Measurements from ENCODE around the gene KLHL6.
"Not testable (repeated sequence)": the region's sequence is repeated elsewhere in the genome, so short reads cannot be mapped to it uniquely, and the experiment has no call there.

The KLHL6 gene

GRCh38 chr3:183487016-183487415 is 68.5 kb downstream of the KLHL6 start:
- DNase-seq: no peak

DNA sequence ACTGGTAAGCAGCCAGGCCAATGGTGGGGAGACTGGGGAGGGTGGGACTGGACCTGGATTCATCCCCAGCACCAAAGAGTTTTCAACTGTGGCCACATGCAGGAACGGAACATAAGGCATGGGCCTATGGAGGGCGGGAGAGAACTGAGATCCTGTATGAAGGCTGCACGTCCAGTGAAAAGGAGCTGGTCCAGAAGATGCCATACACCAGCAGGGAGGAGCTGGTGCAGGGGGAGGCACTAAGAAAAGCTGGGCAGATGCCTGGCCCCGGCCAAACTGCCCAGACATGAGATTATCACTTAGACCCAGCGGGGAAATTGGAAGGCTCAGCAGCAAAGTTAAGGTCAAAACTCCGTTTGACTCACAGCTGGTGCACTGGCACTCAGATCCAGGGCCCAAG is 69.0 kb downstream of the KLHL6 start:
- DNase-seq: no peak

DNA sequence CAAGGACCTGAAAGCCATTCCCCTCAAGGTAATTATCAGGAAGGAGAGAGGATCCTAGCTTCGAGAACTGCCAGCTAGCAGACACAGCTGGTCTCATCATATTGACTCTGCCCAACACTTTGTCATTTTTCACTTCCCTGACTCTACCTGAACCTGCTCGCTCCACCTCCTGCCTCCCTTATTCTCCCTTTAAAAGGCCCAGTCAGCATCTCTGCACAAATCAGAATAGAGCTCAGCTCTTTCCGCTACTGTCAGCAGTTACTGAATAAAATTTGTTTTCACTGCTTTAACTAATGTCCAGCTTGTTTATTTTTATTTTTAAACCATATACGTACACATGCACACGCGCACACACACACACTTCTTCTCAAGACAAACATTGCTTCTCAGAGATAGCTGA is 69.9 kb downstream of the KLHL6 start:
- DNase-seq: no peak

GRCh38 chr3:183485093-183485492 is 70.4 kb downstream of the KLHL6 start:
- DNase-seq: no peak

- DNase-seq: no peak
These were observed 71.0 kb downstream of the KLHL6 start for GRCh38 chr3:183484431-183485075.

DNA sequence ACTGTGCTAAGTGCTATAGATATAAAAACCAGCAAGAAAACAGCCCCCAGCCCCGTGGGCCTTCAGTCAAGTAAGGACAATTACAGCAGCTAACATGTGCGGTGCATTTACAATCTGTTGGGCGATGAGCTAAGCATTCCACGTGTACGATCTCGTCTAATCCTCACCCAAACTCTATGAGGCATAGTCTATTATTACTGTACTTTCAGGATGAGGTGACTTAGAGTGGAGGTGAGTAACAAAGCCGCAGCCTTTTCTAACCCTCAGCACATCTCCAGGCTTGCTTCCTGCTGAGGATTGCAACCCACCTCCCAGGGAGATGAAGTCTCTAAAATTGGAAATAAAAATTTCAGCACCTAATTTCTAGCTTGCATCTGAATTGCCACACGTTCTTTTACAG is 73.9 kb downstream of the KLHL6 start:
- no peak for DNase-seq

- no peak for DNase-seq
These were observed 77.0 kb downstream of the KLHL6 start for GRCh38 chr3:183478501-183478900.

GRCh38 chr3:183477801-183478456 is 77.6 kb downstream of the KLHL6 start:
- no peak for DNase-seq

GRCh38 chr3:183475764-183476162 is 79.7 kb downstream of the KLHL6 start:
- not testable (repeated sequence) for DNase-seq

DNA sequence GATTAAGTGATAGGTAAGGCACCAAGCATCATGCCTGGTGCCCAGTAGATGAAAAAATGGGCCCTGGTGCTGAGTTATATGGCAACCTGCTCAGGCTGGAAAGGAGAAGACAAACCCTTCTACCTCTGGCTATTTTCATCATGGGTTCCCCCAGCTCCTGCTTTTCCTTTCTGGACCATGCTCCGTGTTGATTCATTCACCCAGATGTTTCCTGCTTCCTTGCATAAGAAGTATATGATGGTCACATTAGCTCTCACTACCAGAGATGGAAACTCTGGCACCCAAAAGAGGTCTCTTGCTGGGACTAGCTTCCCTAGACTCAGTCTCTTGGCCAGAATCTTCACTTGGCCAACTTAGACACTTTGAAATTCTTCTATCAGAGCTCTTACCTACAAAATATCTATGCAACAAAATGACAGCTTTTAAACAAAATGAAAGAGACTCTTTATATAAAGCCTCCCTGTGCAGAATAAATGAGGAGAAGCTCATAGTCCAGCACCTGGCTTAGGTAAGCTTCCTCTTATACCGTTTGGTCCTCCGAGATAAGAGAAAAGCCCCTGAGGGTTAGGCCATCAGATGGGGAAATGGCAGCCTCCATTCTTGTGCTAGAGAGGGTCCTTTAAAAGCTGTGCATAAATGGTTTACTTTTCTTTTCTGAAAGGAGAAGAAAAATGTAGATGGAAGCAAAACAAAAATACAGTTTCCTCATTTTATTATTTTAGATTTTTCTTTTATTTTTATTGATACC is 80.3 kb downstream of the KLHL6 start:
- DNase-seq: no peak

- no peak for DNase-seq
These were observed 81.5 kb downstream of the KLHL6 start for GRCh38 chr3:183473969-183474368.

GRCh38 chr3:183472155-183472554 is 83.4 kb downstream of the KLHL6 start:
- DNase-seq: no peak

- no peak for DNase-seq
These were observed 87.1 kb downstream of the KLHL6 start for GRCh38 chr3:183468424-183468823.

- no peak for DNase-seq
These were observed 88.9 kb downstream of the KLHL6 start for GRCh38 chr3:183466575-183466974.

GRCh38 chr3:183465710-183466109 is 89.8 kb downstream of the KLHL6 start:
- not testable (repeated sequence) for DNase-seq

DNA sequence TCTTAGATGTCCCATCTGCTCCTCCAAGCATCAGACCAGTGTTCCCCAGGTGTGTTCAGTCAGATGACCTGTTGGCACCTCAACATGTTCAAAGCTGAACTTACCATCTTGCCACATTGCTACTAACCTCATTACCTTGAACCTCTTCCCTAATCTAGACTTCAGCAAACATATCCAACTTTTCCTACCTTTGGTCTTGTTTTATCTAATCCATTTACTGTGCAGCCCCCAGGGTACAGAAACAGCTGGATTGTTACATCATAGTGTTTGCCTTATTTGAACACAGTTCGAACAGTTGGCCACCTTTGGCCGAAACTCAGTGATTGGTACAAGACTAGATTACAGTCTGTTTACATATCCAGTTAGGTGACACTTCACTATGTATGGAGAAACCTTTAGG is 91.0 kb downstream of the KLHL6 start:
- no peak for DNase-seq

- no peak for DNase-seq
These were observed 95.1 kb downstream of the KLHL6 start for GRCh38 chr3:183460081-183461055.

DNA sequence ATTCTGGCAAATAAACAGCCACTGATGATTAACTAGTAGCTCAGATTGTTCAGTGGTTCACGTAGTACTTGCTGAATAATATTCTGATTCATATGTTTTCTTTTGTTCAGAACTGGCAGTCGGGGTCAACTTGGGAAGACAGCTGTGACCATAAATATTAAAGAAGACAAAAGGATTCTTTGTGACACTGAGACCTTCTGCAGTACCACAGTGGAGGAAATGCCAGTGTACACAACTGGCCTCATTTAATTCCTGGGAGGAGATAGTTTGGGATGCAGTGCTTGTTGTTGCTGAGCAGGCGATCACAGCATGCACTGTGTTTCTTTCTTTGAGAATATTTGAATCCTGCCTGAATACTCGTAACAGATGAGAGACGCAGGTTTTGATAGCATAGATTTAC is 100.4 kb downstream of the KLHL6 start:
- peak in 31 of 56 donors; percentile 3 to 75 (median 26) for DNase-seq

DNA sequence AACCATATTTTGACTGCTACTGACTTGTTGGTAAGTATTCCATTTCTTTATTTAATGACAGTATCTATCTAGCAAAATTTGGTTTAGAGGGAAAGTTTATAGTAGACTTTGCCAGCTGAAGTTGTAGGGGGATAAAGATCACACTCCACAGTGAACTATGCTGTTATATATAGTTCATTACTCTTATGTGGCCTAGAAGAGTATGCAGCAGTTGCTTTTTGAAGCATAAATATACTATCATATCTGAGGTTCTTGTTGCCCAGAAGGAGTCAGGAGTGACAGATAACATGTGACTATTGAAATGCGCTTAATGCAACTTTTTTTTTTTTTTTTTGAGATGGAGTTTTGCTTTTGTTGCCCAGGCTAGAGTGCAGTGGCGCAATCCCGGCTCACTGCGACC is 101.4 kb downstream of the KLHL6 start:
- no peak for DNase-seq

GRCh38 chr3:183449791-183450190 is 105.7 kb downstream of the KLHL6 start:
- DNase-seq: no peak

DNA sequence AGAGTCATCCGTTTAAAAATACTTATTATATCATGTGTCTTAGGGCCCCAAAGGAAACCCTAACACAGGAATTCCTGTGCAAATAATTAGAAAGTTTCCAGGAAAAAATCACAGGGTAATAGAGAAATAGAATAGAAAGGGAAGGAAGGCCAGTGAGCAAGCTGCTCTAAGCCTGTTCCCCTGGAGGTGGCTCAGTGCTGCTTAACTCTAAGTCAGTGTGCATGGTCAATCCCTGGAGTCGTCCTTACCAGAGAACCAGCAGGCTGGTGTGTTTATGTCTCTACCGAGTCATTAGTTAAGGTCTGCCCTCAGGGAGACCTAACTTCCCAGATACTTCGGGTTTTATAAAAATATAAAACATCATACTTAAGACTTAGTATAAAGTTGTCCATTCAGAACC is 106.1 kb downstream of the KLHL6 start:
- DNase-seq: peak in 4 of 56 donors; percentile 6 to 24 (median 9)

All from amygdala (tissue), 56 donors.